GM10266 (cell line): ENCODE data around the gene KDM3B.
"Not testable (repeated sequence)": the region's sequence is repeated elsewhere in the genome, so short reads cannot be mapped to it uniquely, and the experiment has no call there.

Experiments
- DNase-seq: peaks from one replicate; pipeline ENCODE4 v3.0.0; 2012; ENCODE audit errors: extremely low spot score
- TF ChIP-seq, protein P1 (sequence below): IDR thresholded peaks from 2 replicates; pipeline ENCODE4 v1.5.1; 2012; ENCODE audit warnings: mild to moderate bottlenecking, low read depth; ENCODE audit not compliant: control insufficient read depth, insufficient read depth; ENCODE audit errors: missing control alignments

KDM3B gene, protein sequence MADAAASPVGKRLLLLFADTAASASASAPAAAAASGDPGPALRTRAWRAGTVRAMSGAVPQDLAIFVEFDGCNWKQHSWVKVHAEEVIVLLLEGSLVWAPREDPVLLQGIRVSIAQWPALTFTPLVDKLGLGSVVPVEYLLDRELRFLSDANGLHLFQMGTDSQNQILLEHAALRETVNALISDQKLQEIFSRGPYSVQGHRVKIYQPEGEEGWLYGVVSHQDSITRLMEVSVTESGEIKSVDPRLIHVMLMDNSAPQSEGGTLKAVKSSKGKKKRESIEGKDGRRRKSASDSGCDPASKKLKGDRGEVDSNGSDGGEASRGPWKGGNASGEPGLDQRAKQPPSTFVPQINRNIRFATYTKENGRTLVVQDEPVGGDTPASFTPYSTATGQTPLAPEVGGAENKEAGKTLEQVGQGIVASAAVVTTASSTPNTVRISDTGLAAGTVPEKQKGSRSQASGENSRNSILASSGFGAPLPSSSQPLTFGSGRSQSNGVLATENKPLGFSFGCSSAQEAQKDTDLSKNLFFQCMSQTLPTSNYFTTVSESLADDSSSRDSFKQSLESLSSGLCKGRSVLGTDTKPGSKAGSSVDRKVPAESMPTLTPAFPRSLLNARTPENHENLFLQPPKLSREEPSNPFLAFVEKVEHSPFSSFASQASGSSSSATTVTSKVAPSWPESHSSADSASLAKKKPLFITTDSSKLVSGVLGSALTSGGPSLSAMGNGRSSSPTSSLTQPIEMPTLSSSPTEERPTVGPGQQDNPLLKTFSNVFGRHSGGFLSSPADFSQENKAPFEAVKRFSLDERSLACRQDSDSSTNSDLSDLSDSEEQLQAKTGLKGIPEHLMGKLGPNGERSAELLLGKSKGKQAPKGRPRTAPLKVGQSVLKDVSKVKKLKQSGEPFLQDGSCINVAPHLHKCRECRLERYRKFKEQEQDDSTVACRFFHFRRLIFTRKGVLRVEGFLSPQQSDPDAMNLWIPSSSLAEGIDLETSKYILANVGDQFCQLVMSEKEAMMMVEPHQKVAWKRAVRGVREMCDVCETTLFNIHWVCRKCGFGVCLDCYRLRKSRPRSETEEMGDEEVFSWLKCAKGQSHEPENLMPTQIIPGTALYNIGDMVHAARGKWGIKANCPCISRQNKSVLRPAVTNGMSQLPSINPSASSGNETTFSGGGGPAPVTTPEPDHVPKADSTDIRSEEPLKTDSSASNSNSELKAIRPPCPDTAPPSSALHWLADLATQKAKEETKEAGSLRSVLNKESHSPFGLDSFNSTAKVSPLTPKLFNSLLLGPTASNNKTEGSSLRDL (N-terminal part only)

DNA sequence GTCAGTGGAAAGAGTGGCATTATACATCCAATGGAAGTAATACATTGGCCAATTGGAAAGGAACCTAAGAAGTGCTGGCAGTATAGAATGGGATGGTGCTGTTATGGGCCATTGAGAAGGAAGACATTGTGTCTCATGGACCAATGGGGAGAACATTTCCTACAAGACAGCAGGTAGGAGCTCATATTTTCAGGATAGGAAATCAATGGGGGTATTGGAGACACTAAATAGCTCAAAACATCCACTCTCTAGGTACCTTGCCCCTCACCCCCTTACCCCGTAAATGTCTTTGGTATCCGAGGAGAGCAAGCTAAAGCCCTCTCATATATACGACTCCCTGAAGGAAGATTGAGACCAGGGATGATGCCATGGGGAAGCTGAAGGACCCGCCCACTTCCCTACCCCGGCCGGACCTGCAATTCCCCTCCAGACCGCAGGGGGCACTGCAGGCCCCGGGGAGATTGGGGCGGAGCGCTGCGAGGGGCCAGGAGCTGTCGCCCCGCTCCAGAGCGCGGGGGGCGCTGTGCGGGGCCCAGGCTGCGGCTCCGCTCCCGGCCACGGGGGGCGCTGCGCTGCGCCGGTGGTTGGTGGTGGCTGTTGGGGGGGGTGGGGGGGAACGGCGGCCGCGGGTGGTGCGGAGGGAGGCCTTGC, at the start of gene KDM3B:
Gene KDM3B (plus strand): TSS at position 615 of the 651 bp plus-strand sequence. CDS start 111 bp downstream, outside the sequence.
- peak; percentile 96 for DNase-seq
- TF ChIP-seq, protein P1, sequence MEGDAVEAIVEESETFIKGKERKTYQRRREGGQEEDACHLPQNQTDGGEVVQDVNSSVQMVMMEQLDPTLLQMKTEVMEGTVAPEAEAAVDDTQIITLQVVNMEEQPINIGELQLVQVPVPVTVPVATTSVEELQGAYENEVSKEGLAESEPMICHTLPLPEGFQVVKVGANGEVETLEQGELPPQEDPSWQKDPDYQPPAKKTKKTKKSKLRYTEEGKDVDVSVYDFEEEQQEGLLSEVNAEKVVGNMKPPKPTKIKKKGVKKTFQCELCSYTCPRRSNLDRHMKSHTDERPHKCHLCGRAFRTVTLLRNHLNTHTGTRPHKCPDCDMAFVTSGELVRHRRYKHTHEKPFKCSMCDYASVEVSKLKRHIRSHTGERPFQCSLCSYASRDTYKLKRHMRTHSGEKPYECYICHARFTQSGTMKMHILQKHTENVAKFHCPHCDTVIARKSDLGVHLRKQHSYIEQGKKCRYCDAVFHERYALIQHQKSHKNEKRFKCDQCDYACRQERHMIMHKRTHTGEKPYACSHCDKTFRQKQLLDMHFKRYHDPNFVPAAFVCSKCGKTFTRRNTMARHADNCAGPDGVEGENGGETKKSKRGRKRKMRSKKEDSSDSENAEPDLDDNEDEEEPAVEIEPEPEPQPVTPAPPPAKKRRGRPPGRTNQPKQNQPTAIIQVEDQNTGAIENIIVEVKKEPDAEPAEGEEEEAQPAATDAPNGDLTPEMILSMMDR, result peak; percentile 97

DNA sequence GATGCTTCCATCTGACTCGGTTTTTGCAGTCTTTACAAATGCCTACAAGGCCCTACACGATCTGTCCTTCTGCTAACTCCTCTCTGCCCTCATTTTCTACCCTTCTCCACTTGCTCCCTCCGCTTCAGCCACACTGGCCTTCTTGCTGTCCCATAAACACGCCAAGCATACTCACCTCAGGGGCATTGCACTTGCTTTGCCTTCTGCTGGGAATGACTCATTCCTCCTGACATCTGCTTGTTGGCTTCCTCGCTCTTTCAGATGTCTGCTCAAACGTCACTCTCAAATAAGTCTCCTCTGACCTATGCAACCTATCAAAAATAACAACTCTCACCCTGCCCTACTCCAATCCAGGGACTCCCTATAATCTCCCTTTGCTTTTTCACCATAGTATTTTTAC, 49.1 kb upstream of the KDM3B start:
- no peak for DNase-seq
- TF ChIP-seq, protein P1, result no peak

DNA sequence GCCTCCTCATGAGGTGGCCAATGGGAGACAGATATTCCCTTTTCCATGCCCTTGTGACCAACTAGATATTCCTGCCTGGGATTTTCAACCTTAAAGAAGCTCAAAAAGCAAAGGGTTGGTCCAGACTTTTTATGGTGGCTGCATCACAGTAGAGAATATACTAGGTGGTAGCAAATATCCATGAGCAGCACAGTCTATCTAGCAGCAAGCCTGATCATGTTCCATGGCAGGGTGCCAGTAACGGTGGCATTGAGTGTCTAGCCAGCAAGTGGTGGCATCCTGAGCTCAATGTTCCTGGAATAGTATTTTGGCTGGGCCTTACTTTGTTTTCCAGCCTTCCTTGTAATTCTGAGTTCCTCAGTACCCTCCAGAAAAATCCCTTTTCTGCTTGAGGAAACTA, 46.7 kb upstream of the KDM3B start:
- TF ChIP-seq, protein P1, result no peak

DNA sequence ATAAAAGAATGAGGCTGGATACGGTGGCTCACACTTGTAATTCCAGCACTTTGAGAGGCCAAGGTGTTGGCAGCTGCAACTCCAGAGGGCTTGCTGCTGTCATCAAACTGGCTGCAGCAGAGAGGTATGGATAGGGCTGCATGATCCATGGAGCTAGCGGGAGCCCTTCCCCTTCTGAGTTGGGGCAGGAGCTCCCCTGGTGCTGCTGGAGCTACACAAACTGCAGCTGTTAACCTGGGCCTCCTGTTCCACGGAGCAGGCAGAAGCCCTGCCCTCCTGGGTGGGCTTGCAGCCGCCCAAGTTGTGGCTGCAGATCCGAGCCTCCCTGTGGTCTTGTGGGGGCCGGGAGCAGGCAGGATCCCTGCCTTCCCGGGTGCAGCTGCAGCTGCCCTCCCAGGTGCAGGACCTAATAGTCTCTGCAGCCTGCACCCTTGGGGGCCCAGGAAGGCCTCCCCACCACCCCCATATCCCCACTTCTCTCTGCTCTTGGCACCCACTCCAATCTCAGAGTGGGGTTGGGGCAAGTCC, 36.7 kb upstream of the KDM3B start:
- DNase-seq, result no peak
- TF ChIP-seq, protein P1, result no peak

More for the DNA sequence above, 46.7 kb upstream of the KDM3B start:
- no peak for DNase-seq

DNA sequence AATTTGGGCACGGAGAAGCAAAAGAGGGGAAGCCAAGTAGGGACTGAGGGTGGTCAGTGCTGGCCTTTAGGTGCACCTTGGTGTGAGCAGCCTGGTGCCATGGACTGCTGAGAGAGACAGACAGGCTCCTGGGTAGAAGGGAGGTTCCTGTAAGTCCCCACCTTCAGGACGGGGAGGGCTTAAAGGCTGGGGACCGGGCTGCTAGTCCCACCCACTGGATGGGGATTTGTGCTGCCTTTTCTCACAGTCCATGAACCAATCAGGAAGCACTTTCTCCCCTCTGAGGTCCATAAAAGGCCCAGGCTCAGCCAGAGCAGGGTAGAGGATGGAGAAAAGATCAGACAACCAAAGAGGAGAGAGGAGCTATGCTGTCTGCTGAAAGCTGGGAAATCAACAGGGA, 36.1 kb upstream of the KDM3B start:
- DNase-seq, result no peak
- TF ChIP-seq, protein P1, result no peak

DNA sequence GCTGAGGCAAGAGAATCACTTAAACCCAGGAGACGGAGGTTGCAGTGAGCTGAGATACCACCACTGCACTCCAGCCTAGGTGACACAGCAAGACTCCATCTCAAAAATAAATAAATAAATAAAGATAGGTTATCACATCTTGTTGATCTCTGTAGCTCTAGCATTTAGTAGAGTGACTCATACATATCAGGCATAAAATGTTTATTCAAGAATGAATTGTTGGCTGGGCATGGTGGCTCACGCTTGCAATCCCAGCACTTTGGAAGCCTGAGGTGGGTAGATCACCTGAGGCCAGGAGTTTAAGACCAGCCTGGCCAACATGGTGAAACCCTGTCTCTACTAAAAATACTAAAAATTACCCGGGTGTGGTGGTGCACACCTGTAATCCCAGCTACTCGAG, 34.3 kb upstream of the KDM3B start:
- not testable (repeated sequence) for DNase-seq

DNA sequence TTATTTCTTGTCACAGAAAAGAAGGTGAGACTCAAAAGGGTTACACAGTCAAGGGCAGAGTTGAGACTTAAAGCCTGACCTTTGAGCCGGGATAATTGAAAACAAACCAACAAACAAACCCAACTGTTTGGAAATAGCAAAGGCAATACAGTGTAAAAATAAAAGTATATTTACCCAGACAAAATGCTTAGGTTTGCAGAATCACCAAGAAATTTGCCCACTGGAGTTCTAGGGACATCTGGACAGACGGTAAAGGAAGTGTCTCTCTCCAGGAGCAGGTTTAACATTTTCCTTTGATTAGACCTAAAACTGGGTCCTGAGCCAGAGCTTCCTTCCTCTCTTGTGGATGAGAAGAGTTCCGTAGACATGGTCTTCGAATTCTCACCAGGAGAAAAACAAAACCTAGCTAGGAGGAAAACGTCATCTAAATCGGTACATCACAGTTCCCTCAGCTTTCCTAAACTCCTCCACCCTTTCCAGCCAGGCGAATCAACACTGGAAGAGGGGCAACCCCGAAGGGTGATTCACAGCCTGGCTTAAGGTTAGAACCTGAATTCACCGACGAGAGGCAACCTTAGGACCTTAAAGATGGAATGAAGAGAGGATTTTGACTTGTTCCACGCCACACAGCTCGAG, 21.6 kb upstream of the KDM3B start:
- TF ChIP-seq, protein P1, result no peak
- DNase-seq, result no peak
